Stimulated activated naive CD8-positive, alpha-beta T cell treated with anti-CD3 and anti-CD28 coated beads, Interleukin-15, Interleukin-2, amounts not matched to agents 100 ng/mL and 50 ng/mL, for 24 hours (primary cell): ENCODE results near the gene TNKS2.
"Not testable (repeated sequence)": the region's sequence is repeated elsewhere in the genome, so short reads cannot be mapped to it uniquely, and the experiment has no call there.

Source experiments
- H3K27ac Mint-ChIP-seq: one replicate; pipeline ENCODE4 v1.8.0; 2021; ENCODE audit warnings: mild to moderate bottlenecking, mixed read lengths
- H3K27me3 Mint-ChIP-seq: one replicate; pipeline ENCODE4 v1.8.0; 2021; ENCODE audit warnings: mixed read lengths
- H3K36me3 Mint-ChIP-seq: one replicate; pipeline ENCODE4 v1.8.0; 2021; ENCODE audit warnings: low read depth, mixed read lengths
- H3K4me1 Mint-ChIP-seq: one replicate; pipeline ENCODE4 v1.8.0; 2021; ENCODE audit warnings: low read depth, mixed read lengths
- H3K4me3 Mint-ChIP-seq: one replicate; pipeline ENCODE4 v1.8.0; 2021; ENCODE audit warnings: mild to moderate bottlenecking, mixed read lengths
- H3K9me3 Mint-ChIP-seq: one replicate; pipeline ENCODE4 v1.8.0; 2021; ENCODE audit warnings: mixed read lengths

Gene TNKS2

GRCh38 chr10:91797874-91798648, at the start of gene TNKS2:
TSS of gene TNKS2 (plus strand) at chr10:91798426. CDS start at chr10:91798691, 265 bp downstream.
- Mint-ChIP-seq H3K4me1 (peaks cover 75% of the 10 kb centered on the region), H3K27ac (peak within 1 kb of the TSS; percentile 97), H3K9me3 (no peaks in the 10 kb centered on the region), H3K27me3 (no peaks in the 10 kb centered on the region), H3K36me3 (peaks cover 38% of the 10 kb centered on the region), H3K4me3 (peak within 1 kb of the TSS; percentile 100)

DNA sequence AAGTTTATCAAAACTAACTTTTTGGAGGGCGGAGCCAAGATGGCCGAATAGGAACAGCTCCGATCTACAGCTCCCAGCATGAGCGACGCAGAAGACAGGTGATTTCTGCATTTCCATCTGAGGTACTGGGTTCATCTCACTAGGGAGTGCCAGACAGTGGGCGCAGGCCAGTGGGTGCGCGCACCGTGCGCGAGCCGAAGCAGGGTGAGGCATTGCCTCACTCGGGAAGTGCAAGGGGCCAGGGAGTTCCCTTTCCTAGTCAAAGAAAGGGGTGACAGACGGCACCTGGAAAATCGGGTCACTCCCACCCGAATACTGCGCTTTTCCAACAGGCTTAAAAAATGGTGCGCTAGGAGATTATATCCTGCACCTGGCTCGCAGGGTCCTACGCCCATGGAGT, 48.6 kb upstream of the TNKS2 start:
- H3K27ac Mint-ChIP-seq, H3K9me3 Mint-ChIP-seq, H3K4me1 Mint-ChIP-seq, H3K36me3 Mint-ChIP-seq, H3K4me3 Mint-ChIP-seq: not testable (repeated sequence)
- peaks cover 15% of the 10 kb centered on the region for H3K27me3 Mint-ChIP-seq

DNA sequence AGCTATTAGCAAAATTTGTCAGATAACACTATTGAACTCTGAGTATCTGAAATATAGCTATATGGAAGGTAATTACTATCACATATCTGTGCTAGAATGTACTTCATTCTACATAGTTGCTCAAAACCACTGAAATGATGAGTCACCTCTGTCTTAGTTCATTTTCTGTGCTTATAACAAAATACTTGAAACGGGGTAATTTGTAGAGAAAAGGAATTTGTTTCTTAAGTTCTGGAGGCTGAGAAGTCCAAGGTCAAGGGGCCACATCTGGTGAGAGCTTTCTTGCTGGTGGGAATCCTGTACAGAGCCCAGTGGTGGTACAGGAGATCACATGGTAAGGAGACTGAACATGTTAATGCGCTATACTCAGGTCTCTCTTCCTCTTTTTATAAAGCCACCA, 41.9 kb upstream of the TNKS2 start:
- Mint-ChIP-seq H3K27ac (no peak overlapping the region), H3K4me3 (no peak overlapping the region), H3K9me3 (no peaks in the 10 kb centered on the region), H3K27me3 (peaks cover 23% of the 10 kb centered on the region), H3K4me1 (no peaks in the 10 kb centered on the region), H3K36me3 (no peaks in the 10 kb centered on the region)

- Mint-ChIP-seq H3K27ac (no peak overlapping the region), H3K9me3 (no peaks in the 10 kb centered on the region), H3K4me3 (no peak overlapping the region), H3K36me3 (no peaks in the 10 kb centered on the region), H3K4me1 (no peaks in the 10 kb centered on the region), H3K27me3 (peaks cover 36% of the 10 kb centered on the region)
Observed at GRCh38 chr10:91758303-91759146, 39.7 kb upstream of the TNKS2 start.

DNA sequence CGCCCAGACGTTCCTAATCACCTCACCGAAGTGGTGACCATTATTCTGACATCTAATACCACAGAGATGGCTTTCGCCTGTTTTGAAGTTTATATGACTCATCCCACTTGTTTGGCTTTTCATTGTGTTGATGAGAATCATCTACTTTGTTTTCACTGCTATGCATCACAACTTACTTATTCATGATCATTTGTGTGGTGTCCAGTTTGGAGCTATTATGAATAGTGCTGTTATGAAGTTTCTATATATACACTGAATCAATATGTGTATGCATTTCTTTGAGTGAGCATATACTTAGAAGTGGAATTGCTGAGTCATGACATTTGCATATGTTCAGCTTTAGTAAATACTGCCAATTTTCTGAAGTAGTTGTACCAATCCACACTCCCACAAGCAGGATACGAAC, 38.6 kb upstream of the TNKS2 start:
- no peak overlapping the region for H3K27ac Mint-ChIP-seq
- no peaks in the 10 kb centered on the region for H3K4me1 Mint-ChIP-seq
- no peaks in the 10 kb centered on the region for H3K36me3 Mint-ChIP-seq
- peaks cover 36% of the 10 kb centered on the region for H3K27me3 Mint-ChIP-seq
- no peaks in the 10 kb centered on the region for H3K9me3 Mint-ChIP-seq
- no peak overlapping the region for H3K4me3 Mint-ChIP-seq

- no peaks in the 10 kb centered on the region for H3K36me3 Mint-ChIP-seq
- no peaks in the 10 kb centered on the region for H3K9me3 Mint-ChIP-seq
- no peak overlapping the region for H3K4me3 Mint-ChIP-seq
- no peak overlapping the region for H3K27ac Mint-ChIP-seq
- H3K27me3 Mint-ChIP-seq: peaks cover 26% of the 10 kb centered on the region
- no peaks in the 10 kb centered on the region for H3K4me1 Mint-ChIP-seq
Observed at GRCh38 chr10:91761721-91762120, 36.5 kb upstream of the TNKS2 start.

GRCh38 chr10:91762878-91763277, 35.3 kb upstream of the TNKS2 start:
- H3K27me3 Mint-ChIP-seq: peaks cover 22% of the 10 kb centered on the region
- no peak overlapping the region for H3K4me3 Mint-ChIP-seq
- H3K4me1 Mint-ChIP-seq: no peaks in the 10 kb centered on the region
- no peaks in the 10 kb centered on the region for H3K36me3 Mint-ChIP-seq
- H3K9me3 Mint-ChIP-seq: no peaks in the 10 kb centered on the region
- no peak overlapping the region for H3K27ac Mint-ChIP-seq

DNA sequence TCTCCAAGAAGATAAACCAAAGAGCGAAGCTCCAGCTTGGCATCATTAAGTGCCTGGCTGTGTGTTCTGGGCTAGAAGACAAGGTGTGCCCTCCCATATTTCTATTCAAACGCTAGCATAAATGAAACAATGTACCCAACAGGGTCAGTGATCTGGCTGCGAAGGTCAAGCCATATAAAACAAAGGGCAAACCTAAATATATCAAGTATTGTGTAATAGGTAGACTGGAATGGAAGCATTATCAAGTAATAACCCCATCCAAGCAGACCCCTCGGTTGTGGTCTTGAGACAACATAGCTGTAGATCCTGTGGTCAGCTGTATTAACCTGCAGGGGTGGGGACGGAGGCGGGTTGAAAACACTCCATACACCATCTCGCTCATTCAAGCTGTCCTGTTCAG, 31.6 kb upstream of the TNKS2 start:
- Mint-ChIP-seq H3K27me3 (peaks cover 10% of the 10 kb centered on the region), H3K36me3 (no peaks in the 10 kb centered on the region), H3K27ac (no peak overlapping the region), H3K9me3 (no peaks in the 10 kb centered on the region), H3K4me3 (no peak overlapping the region), H3K4me1 (no peaks in the 10 kb centered on the region)

DNA sequence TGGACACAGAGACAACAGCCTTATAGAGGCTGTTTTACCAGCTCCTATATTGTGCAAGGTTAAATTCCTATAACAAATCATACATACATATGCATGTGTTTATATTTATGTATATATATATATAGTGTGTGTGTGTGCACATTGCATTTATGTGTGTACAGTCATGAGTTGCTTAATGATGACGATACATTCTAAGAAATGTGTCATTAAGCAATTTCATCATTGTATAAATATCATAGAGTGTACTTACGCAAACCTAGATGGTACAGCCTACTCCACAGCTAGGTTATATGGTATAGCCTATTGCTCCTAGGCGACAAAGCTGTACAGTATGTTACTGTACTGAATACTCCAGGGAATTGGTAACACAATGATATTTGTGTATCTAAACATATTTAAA, 30.1 kb upstream of the TNKS2 start:
- Mint-ChIP-seq H3K27ac (no peak overlapping the region), H3K4me3 (no peak overlapping the region), H3K36me3 (no peaks in the 10 kb centered on the region), H3K27me3 (no peaks in the 10 kb centered on the region), H3K4me1 (no peaks in the 10 kb centered on the region), H3K9me3 (no peaks in the 10 kb centered on the region)

DNA sequence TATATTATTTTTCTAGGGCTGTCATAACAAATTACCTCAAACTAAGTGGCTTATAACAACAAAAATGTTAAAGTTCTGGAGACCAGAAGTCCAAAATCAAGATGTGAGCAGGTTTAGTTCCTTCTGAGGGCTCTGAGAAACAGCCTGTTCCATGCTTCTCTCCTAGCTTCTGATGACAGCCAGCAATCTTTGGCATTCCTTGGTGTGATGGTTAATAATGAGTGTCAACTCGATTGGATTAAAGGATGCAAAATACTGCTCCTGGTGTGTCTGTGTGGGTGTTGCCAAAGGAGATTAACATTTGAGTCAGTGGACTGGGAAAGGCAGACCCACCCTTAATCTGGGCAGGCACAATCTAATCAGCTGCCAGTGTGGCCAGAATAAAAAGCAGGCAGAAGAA, 26.3 kb upstream of the TNKS2 start:
- Mint-ChIP-seq H3K36me3 (no peaks in the 10 kb centered on the region), H3K9me3 (no peaks in the 10 kb centered on the region), H3K27me3 (peaks cover 10% of the 10 kb centered on the region), H3K4me3 (no peak overlapping the region), H3K27ac (no peak overlapping the region), H3K4me1 (no peaks in the 10 kb centered on the region)

GRCh38 chr10:91772461-91772860, 25.8 kb upstream of the TNKS2 start:
- no peaks in the 10 kb centered on the region for H3K36me3 Mint-ChIP-seq

DNA sequence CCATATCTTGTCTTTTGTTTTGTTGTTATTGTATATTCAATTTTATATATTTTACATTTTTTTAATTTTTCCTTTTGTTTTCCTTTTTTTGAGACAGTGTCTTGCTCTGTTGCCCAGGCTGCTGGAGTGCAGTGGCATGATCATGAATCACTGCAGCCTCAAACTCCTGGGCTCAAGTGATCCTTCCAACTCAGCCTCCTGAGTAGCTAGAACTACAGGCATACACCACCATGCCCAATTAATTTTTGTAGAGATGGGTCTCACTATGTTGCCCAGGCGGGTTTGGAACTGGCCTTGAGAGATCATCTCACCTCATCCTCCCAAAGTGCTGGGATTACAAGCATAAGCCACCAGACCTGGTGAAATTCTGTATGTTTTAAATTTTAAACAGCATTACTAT, 25.4 kb upstream of the TNKS2 start:
- no peaks in the 10 kb centered on the region for H3K4me1 Mint-ChIP-seq
- no peak overlapping the region for H3K27ac Mint-ChIP-seq
- peaks cover 10% of the 10 kb centered on the region for H3K27me3 Mint-ChIP-seq
- no peaks in the 10 kb centered on the region for H3K9me3 Mint-ChIP-seq
- H3K4me3 Mint-ChIP-seq: no peak overlapping the region
- no peaks in the 10 kb centered on the region for H3K36me3 Mint-ChIP-seq

More at GRCh38 chr10:91772461-91772860, 25.8 kb upstream of the TNKS2 start:
- Mint-ChIP-seq H3K9me3 (no peaks in the 10 kb centered on the region), H3K4me3 (no peak overlapping the region), H3K27me3 (peaks cover 10% of the 10 kb centered on the region), H3K4me1 (no peaks in the 10 kb centered on the region), H3K27ac (no peak overlapping the region)

DNA sequence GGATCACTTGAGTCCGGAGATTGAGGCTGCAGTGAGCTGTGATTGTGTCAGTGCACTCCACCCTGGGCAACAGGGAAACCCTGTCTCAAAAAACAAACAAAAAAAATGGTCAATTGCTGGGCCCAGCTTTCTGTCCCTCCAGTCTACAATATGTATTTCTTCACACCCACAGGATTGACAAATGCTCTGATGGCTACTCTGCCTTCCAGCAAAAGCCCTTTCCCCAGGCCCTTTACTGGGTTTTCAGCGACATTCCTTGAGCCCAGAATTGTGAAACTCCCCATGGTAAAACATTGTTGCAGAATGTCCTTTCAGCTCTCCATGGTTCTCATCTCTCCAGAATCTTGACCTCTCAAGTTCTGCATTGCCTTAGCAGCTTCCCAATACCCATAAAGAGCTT, 23.7 kb upstream of the TNKS2 start:
- Mint-ChIP-seq H3K9me3 (no peaks in the 10 kb centered on the region), H3K27me3 (peaks cover 10% of the 10 kb centered on the region), H3K4me3 (no peak overlapping the region), H3K27ac (no peak overlapping the region), H3K36me3 (no peaks in the 10 kb centered on the region), H3K4me1 (no peaks in the 10 kb centered on the region)

- Mint-ChIP-seq H3K4me3 (no peak overlapping the region), H3K4me1 (no peaks in the 10 kb centered on the region), H3K36me3 (no peaks in the 10 kb centered on the region), H3K27me3 (peaks cover 15% of the 10 kb centered on the region), H3K27ac (no peak overlapping the region), H3K9me3 (no peaks in the 10 kb centered on the region)
Observed at GRCh38 chr10:91775731-91776130, 22.5 kb upstream of the TNKS2 start.

- H3K4me3 Mint-ChIP-seq: no peak overlapping the region
- peaks cover 15% of the 10 kb centered on the region for H3K27me3 Mint-ChIP-seq
- H3K27ac Mint-ChIP-seq: no peak overlapping the region
- H3K36me3 Mint-ChIP-seq: no peaks in the 10 kb centered on the region
- no peaks in the 10 kb centered on the region for H3K9me3 Mint-ChIP-seq
- H3K4me1 Mint-ChIP-seq: no peaks in the 10 kb centered on the region
Observed at GRCh38 chr10:91776266-91776665, 22.0 kb upstream of the TNKS2 start.
